ENCODE measurements around the gene NAPEPLD. TPM values are rescaled to one million over a fixed set of nuclear protein-coding genes. Genes with fewer than 3 reads are reported as not detected.

NAPEPLD gene
- total and polyA plus RNA-seq, 2 of the 8 experiments (the other 6 are each of a cell fraction or from before 2014, with no cell fraction given), result 4.2 to 9.9 TPM

DNA sequence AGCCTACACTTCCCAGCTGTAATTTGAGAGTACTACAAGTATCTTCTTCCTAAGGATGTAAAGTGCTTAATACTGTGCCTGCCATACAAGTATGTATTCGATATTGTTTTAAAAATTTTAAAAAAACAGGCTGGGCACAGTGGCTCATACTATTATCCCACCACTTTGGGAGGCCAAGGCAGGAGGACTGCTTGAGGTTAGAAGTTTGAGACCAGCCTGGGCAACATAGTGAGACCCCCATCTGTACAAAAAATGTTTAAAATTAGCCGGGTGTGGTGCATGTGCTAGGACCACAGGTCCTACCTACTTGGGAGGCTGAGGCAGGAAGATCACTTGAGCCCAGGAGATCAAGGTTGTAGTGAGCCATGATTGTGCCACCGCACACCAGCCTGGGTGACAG lies 65.7 kb downstream of the NAPEPLD start (continued):
- TF ChIP-seq EZH2 (IDR thresholded peaks at IDR 0.05; ENCODE audit: low read depth, low read length, severe bottlenecking), result no peak

Measured in H1 (cell line).